HG02943 (cell line): ENCODE measurements around the gene ZBTB43.
"Not testable (repeated sequence)": the region's sequence is repeated elsewhere in the genome, so short reads cannot be mapped to it uniquely, and the experiment has no call there.

Experiments
- ATAC-seq: cut with Tn5 transposase; IDR thresholded peaks from one replicate; pipeline ENCODE4 v1.9.1; 2021; ENCODE audit warnings: mild to moderate bottlenecking, low read depth, moderate library complexity; ENCODE audit not compliant: unreplicated experiment

ZBTB43 gene, protein sequence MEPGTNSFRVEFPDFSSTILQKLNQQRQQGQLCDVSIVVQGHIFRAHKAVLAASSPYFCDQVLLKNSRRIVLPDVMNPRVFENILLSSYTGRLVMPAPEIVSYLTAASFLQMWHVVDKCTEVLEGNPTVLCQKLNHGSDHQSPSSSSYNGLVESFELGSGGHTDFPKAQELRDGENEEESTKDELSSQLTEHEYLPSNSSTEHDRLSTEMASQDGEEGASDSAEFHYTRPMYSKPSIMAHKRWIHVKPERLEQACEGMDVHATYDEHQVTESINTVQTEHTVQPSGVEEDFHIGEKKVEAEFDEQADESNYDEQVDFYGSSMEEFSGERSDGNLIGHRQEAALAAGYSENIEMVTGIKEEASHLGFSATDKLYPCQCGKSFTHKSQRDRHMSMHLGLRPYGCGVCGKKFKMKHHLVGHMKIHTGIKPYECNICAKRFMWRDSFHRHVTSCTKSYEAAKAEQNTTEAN

DNA sequence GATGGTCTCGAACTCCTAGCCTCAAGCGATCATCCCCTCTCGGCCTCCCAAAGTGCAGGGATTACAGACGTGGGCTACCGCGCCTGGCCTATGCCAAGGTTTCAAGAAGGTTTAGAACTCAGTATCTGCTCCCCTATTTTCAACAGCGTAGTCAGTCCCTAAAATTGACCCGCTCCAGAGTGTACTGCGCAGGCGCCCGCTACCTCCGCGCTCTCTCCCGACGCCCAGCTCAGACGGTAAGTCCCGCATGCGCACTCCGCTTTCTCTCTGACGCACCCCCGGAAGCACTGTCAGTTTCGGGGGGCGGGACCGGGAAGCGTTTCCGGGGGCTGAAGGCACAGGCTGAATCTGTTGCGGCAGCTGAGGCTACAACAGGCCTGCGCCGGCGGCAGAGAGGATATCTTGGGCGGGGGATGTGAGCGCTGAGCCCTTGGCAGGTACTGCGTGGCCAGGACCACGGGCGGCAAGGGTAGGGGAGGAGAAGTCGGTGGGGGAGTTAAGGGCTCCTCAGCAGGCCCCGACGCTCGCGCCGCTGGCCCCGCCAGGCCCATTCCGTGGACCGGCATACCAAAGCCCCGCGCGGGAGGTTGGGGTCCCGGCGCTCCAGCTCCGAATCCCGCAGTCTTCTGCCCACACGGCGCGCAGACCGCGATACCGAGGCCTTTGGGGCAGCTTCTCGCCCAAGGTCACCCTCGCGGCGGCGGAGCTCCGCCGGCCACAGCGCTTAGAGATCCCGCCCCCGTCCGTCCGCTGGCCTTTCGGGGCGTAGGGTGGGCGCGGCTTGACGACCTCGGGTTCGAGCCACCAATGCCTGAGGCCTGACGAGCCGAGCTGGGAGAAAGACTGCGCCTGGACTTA is at the start of gene ZBTB43:
ZBTB43 (plus strand) TSS at position 345 of the 858 bp plus-strand sequence. CDS start 27,470 bp downstream, outside the sequence.
- ATAC-seq, result peak; percentile 70

DNA sequence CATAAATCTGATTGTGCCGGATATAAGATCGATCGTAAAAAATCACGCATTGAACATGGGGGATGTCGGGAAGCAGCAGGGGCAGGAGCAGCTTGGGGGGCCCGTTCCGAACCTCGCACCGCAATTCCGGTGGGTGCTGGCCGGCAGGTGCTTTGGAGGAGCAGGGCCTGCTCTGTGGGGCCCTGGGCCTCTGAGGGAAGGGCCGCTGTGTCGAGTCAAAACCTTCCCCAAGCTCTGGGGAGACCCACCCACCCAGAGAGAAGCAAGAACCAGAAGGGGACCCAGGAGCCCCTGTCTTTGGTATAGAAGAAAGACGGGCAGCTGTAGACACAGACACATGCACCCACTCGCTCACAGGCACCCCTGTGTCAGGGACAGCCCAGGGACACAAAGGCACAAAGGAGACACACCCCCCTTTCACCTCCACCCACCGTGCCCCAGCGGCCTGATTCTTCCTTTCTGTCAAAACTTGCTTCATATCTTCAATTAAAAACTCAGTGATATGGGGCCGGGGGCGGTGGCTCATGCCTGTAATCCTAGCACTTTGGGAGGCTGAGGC is 49.4 kb upstream of the ZBTB43 start:
- no peak for ATAC-seq

DNA sequence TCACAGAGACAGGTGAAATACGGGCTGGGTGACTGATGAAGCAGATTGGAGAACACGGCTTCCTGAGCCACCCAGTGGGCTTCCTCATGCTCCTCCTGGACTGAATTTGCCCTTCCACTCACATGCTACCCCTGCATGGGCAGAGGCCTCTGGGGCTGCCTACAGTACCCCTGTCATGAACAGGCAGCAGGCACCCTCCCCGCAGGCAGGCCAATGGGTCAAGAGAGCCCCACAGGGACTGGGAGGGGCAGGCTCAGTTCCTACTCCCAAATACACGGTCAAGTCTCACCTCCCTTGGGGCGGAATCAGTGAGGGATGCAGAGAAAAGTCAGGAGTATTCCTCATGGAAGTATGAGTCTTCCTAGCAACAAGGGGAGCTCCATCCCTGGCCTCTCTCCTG is 48.6 kb upstream of the ZBTB43 start:
- no peak for ATAC-seq

DNA sequence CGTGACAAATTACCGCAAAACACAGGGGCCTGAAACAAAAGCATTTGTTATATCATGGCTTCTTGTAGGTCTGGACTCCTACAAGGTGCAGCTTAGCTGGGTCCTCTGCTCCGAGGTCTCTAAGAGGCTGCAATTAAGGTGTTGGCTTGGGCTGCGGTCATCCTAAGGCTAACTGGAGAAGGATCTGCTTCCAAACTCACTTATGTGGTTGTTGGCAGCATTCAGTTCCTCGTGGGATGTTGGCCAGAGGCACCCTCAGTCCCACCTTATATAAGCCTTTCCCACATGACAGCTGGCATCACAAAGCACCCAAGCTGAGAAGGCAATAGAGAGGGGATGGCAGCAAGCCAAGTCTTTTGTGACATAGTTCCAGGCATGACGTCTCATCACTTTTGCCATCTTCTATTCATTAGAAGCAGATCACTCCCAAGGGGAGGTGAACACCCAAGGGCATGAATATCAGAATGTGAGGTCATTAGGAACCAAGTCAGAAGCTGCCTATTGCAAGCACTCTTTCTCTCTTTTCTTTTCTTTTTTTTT is 47.9 kb upstream of the ZBTB43 start:
- no peak for ATAC-seq

DNA sequence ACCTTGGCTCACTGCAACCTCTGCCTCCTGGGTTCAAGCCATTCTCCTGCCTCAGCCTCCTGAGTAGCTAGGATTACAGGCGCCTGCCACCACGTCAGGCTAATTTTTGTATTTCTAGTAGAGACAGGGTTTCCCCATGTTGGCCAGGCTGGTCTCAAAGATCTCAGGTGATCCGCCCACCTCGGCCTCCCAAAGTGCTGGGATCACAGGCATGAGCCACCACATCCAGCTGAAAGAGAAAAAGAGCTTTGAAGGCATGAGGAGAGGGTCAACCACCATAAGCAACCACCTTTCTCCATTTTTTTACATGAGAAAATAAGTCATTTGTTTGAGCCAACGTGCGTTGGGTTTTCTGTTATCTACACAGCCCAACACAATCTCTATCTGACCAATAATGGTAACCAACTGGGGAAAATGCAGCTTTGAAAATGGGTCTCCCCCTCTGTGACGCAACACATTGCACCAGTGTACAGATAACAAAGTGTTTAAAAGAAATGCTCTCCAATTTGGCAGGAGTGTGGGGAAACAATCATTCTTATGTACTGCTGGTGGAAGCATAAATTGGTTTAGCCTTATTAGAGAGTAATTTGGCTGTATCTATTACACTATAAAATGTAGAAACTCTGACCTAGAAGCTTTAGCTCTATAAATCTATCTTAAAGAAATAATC is 45.8 kb upstream of the ZBTB43 start:
- no peak for ATAC-seq

DNA sequence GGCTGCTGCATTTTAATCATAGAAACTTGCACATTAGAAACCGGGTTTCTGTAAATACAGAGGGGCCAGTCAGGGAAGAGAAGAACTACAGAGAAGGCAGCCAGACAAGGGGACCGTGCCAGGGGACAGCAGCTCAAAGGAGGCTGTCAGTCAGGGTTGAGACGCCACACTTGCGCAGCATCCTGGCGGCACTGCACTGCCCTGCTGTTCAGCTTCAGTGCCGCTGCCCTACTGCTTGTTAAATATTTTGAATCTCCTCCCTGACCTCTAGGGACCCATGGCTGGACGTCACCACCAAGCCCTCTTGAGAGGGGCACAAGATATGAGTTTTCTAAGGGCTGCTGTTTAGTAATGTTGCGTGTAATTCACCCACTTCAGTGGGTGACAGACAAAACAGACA is 43.6 kb upstream of the ZBTB43 start:
- ATAC-seq, result no peak

DNA sequence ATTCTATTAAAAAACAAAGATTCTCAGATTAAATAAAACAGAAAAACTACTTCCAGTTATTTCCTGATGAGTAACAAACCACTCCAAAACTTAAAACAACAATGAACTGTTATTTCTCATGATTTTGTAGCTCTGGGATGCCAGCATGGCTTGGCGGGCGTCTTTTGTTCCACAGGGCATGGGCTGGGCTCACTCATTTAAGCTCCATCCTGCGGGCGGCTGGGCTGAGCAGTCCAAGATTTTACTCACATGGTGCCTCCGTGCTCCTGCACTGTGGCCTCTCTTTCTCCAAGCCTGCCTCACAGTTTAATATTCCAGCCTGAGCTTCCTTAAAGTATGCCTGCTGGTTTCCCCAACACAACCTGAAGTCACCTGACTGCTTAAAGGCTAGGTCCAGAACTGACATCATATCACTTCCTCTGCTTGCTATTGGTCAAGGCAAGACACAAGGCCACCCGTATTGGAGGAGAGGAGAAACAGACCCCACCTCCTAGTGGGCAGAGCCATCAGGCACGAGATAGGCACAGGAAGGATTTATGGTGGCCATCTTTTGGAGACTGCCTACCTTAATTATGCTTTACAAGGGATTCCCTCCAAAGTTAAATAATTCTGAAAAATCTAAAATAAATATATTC is 41.6 kb upstream of the ZBTB43 start:
- ATAC-seq, result no peak

DNA sequence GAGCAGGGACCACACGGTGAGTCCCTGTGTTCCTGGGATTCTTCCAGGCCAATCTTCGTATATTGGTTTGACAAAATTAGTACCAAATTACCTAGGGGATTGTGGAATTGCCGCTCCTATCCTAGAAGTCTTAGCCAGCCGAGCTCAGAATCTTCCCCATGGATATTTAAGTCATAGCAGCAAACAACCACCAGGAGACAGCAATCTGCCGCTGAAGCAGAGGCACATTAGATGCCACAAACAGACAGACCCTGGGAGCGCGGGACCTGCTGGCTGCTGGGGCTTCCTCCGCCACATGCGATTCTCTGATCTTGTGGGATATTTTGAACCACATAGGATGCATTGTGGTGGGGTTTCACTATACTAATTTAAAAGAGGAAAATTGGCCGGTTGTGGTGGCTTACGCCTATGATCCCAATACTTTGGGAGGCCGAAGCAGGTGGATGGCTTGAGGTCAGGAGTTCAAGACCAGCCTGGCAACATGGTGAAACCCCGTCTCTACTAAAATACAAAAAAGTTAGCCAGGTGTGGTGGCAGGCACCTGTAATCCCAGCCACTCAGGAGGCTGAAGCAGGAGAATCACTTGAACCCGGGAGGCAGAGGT is 31.7 kb upstream of the ZBTB43 start:
- no peak for ATAC-seq

DNA sequence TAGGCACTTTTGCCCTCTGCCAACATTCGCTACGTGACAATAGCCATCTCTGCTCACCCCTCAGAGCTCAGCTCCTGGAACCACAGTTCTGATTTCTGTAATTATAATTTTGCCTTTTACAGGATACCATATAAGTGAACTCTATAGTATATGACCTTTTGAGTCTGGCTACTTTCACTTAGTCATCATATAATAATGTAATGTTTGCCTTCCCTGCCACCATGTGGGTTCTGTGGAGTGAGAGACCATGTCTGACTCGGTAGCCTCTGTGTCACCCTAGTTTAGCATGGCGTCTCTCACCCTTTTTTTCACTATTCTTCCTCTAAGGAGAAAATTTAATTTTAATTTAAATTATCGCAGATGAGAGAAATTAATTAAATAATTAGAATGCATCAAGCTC is 28.9 kb upstream of the ZBTB43 start:
- ATAC-seq, result no peak

DNA sequence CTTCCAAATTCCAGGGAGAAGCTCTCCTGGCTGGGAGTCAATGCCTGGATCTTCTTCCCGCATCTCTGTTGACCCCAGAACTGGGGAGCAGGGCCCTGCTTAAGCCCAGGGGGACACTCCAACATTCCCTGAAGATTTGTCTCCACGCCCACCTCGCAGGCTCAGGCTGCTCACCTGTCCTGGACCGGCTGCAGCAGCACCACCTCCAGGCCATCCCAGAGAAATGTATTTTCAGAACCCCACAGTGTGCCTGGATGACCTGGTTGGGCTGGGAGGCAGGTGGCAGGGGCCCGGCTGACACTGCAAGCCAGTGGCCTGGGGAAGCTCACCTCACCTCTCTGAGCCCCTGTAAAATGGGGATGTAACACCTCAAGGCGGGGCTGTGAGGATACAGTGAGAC is 27.1 kb upstream of the ZBTB43 start:
- ATAC-seq, result no peak

DNA sequence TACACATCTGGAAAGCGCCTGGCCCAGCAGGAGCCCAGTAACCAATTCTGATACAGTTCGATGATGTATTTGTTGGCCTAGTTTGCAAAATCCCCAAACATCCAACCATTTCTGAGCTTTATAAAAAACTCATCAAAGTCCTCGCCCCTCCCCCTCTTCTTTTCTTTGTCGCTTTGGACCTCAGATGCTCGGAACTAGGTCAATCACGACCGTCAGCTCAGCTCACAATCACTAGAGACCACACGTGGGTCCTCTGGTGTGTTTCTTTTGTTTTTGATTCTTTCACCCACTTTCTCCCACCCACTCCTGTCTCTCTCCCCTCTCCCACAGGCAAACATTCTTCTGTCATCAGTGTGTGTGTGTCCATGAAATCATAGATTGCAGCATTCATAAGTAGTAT is 26.7 kb upstream of the ZBTB43 start:
- ATAC-seq, result no peak

DNA sequence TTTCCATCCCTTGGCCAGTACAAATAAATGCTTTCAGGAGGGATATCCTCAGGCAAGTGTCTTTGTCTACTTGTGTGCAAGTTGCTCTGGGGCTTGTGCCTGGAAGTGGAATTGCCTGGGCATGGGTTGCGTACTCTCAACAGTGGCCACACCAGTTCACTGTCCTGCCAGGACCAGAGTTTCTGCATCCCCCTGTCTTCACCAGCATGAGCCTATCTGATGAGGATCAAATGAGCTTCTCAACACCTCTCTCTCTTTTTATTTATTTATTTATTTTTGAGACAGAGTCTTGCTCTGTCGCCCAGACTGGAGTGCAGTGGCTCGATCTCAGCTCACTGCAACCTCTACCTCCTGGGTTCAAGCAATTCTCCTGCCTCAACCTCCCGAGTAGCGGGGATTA is 26.1 kb upstream of the ZBTB43 start:
- not testable (repeated sequence) for ATAC-seq

DNA sequence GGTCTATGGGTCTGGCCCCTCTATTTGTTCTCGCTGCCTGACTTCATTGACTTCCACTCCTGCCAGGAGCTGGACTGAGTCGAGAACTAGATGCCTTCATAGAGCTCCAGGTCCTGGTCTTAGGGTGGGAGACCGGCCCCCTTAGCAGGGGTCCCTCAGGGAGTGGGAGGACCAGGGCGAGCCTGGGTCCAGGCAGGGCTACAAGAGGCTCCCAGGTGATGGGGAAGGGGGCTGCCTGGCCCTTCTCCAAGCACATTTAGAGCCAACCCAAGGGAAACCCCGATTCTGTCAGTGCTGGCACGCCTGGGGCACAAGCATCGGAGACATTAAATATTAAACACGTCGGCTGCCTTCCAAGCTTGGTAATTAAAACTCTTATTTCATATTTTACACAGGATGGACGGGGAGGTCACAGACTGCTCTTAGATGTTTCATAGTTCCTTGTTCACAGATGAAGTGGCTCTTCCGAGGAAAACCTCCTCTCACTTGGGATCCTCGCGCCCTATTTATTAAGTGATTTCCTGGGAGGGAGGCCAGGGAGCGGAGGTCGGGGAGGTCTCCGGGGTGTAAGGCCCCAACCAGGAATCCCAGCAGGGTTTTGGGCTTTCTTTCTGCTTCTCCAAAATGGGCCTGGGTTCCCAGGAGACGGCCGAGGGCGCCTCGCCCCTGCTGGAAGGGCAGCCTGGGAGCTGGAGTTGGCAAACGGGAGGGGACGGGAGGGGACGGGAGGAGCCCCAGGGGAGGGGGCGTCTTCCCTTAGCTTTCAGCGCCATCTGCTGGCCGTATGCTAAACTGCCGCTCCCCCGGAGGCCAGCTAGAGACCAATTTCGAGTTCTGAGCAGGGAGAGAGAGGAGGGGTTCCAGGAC is 23.4 kb upstream of the ZBTB43 start:
- ATAC-seq, result no peak

DNA sequence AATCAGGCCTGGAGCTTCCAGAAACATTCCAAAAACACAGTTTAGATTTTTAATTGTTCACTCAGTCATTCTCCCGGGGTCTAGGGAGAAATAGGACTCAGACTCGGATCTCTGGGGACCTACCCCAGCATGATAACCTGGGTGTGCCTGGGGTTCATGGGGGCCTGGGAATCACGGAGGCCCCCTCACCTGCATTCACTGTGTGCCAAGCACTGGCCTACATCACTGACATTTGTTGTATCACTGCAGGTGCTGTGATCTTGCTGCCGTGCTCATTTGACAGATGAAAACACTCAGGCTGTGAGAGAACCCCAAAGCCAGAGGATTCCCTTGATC is 22.8 kb upstream of the ZBTB43 start:
- no peak for ATAC-seq

DNA sequence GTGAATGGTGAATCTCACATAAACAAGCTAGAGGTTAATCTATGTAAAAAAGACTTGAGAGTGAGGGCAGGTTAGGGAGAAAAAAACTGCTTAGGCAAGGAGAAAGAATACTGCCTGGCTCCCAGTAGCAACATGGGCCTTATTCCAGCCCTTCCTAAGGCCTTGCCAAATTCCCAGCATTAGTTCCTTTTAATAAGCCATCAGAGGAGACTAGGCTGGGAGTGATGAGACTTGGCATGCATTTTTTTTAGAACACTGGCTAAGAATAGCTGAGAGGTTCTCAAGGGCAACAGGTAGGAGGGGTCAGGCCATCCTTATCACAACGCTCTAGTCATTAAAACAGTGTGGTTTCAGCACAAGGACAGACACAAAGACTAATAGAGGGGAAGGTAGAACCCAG is 20.9 kb upstream of the ZBTB43 start:
- no peak for ATAC-seq

DNA sequence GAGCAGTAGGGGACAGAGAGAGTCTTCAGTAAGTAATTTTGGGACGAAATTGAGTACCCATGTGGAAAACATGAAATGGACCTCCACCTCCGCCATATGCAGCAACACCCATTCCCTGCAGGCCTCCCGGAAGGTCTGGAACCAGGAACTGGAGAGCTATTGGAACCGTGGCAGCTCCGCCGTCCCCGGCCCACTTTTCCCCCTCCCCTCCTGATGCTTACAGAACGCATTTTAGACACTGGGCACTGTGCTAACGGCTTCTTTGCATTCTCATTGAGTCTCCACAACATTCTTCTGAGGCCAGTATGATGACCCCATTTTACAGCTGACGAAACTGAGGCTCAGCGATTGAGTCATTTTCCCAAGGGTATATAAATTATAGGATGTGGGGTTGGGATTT is 20.4 kb upstream of the ZBTB43 start:
- ATAC-seq, result no peak

DNA sequence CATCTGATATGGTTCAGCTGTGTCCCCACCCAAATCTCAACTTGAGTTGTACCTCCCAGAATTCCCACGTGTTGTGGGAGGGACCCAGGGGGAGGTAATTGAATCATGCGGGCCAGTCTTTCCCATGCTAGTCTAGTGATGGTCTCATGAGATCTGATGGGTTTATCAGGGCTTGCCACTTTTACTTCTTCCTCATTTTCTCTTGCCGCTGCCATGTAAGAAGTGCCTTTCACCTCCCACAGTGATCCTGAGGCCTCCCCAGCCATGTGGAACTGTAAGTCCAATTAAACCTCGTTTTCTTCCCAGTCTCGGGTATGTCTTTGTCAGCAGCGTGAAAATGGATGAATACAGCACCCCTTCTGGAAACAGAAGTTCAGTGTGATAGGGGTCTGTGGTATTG is 20.0 kb upstream of the ZBTB43 start:
- not testable (repeated sequence) for ATAC-seq

DNA sequence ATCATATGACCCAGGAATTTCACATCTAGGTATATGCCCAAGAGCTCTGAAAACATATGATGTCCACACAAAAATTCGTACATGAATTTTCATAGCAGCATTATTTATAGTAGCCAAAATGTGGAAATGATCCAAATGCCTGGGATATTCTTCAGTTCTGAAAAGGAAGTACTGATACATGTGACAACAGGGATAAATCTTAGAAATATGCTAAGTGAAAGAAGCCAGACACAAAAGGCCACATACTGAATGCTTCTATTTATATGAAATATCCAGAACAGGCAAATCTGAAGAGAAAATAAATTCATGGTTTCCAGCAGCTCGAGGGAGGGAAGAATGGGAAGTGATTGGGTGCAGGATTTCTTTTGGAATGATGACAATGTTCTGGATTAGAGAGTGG is 16.8 kb upstream of the ZBTB43 start:
- no peak for ATAC-seq
